ENCODE results near the gene CCN5. TPM values are rescaled to one million over a fixed set of nuclear protein-coding genes. Genes with fewer than 3 reads are reported as not detected.

Gene CCN5
- 25.9 to 39.9 TPM (median 27.5 TPM) in 5 replicates for total RNA-seq (2022; extraction: Qiagen RNA extraction)

GRCh38 chr20:44714701-44715498 lies at the start of gene CCN5:
Gene CCN5 (plus strand): TSS chr20:44715369. CDS start chr20:44715391, 22 bp downstream.

GRCh38 chr20:44745598-44746366 lies 30.6 kb downstream of the CCN5 start, which contains the start of gene KCNK15:
Gene KCNK15 (plus strand): TSS chr20:44745865. CDS start chr20:44745911, 46 bp downstream.

Other genes starting within 250 kb of the CCN5 start
- 13.6 to 16.8 TPM (median 16.1 TPM) in 5 replicates for gene TTPAL, start 239.5 kb upstream of the CCN5 start, total RNA-seq (2022; extraction: Qiagen RNA extraction)
- 71.0 to 91.1 TPM (median 80.0 TPM) in 5 replicates for gene SERINC3, start 193.3 kb upstream of the CCN5 start, total RNA-seq (2022; extraction: Qiagen RNA extraction)
- gene PKIG, start 132.8 kb upstream of the CCN5 start, total RNA-seq (2022; extraction: Qiagen RNA extraction), result 37.1 to 43.1 TPM (median 39.8 TPM) in 5 replicates
- 48.2 to 59.8 TPM (median 53.8 TPM) in 5 replicates for gene ADA, start 63.7 kb upstream of the CCN5 start, total RNA-seq (2022; extraction: Qiagen RNA extraction)
- gene KCNK15, start 30.5 kb downstream of the CCN5 start, total RNA-seq (2022; extraction: Qiagen RNA extraction), result 0.45 to 0.87 TPM (median 0.54 TPM) in 5 replicates
- gene RIMS4, start 95.2 kb downstream of the CCN5 start, total RNA-seq (2022; extraction: Qiagen RNA extraction), result 1.3 to 2.0 TPM (median 1.6 TPM) in 5 replicates
- gene YWHAB, start 170.3 kb downstream of the CCN5 start, total RNA-seq (2022; extraction: Qiagen RNA extraction), result 187 to 204 TPM (median 194 TPM) in 5 replicates
- 11.4 to 20.6 TPM (median 15.7 TPM) in 5 replicates for gene PABPC1L, start 194.7 kb downstream of the CCN5 start, total RNA-seq (2022; extraction: Qiagen RNA extraction)
- 38.6 to 46.0 TPM (median 39.2 TPM) in 5 replicates for gene TOMM34, start 245.0 kb downstream of the CCN5 start, total RNA-seq (2022; extraction: Qiagen RNA extraction)